Measurements from ENCODE around the gene RNF224.
A peak's percentile ranks its signal among the peaks of the same experiment; 100 is the strongest.

The RNF224 gene

GRCh38 chr9:137200311-137201204, 26.7 kb upstream of the RNF224 start, which contains the start of gene TPRN:
Gene TPRN, minus strand, starts transcription at chr9:137200741. Its CDS starts 30 bp downstream, at chr9:137200711.
- Histone ChIP-seq H3K4me3 (ENCODE audit: low read length) (peak within 1 kb of the TSS; percentile 66; the same call in 1 of the 2 replicates), H3K9me3 (ENCODE audit: control insufficient read depth, insufficient read depth, low read length) (no peaks in the 10 kb centered on the region), H3K27me3 (ENCODE audit: control insufficient read depth, insufficient read depth, low read length) (no peaks in the 10 kb centered on the region), H3K36me3 (ENCODE audit: control insufficient read depth, insufficient read depth, low read length) (peaks cover 3% of the 10 kb centered on the region; the same call in 1 of the 2 replicates), H3K27ac (ENCODE audit: low read length) (no peak within 1 kb of the TSS), H3K4me1 (ENCODE audit: control insufficient read depth, insufficient read depth, low read length) (peaks cover 8% of the 10 kb centered on the region)
- DNase-seq (ENCODE audit: low read depth, low spot score), result peak; percentile 94
- WGBS (ENCODE audit: insufficient coverage, insufficient read length), result no CpG with 5 or more reads among the region's 118 CpGs

GRCh38 chr9:137201205-137201868, 26.0 kb upstream of the RNF224 start:
- H3K36me3 ChIP-seq (ENCODE audit: control insufficient read depth, insufficient read depth, low read length), result peaks cover 3% of the 10 kb centered on the region; the same call in 1 of the 2 replicates
- no peaks in the 10 kb centered on the region for H3K9me3 ChIP-seq (ENCODE audit: control insufficient read depth, insufficient read depth, low read length)
- no CpG with 5 or more reads among the region's 23 CpGs for WGBS (ENCODE audit: insufficient coverage, insufficient read length)
- DNase-seq (ENCODE audit: low read depth, low spot score), result no peak
- H3K27me3 ChIP-seq (ENCODE audit: control insufficient read depth, insufficient read depth, low read length), result no peaks in the 10 kb centered on the region
- no peak overlapping the region for H3K27ac ChIP-seq (ENCODE audit: low read length)
- H3K4me3 ChIP-seq (ENCODE audit: low read length), result peak overlapping the region; percentile 39; the same call in 1 of the 2 replicates
- H3K4me1 ChIP-seq (ENCODE audit: control insufficient read depth, insufficient read depth, low read length), result peaks cover 10% of the 10 kb centered on the region

- no peak for DNase-seq (ENCODE audit: low read depth, low spot score)
- no CpG with 5 or more reads among the region's 8 CpGs for WGBS (ENCODE audit: insufficient coverage, insufficient read length)
- Histone ChIP-seq H3K4me1 (ENCODE audit: control insufficient read depth, insufficient read depth, low read length) (peaks cover 10% of the 10 kb centered on the region), H3K9me3 (ENCODE audit: control insufficient read depth, insufficient read depth, low read length) (no peaks in the 10 kb centered on the region), H3K27ac (ENCODE audit: low read length) (no peak overlapping the region), H3K36me3 (ENCODE audit: control insufficient read depth, insufficient read depth, low read length) (0 out of 2 replicates have a peak, but pooled peaks cover 3% of the 10 kb centered on the region), H3K27me3 (ENCODE audit: control insufficient read depth, insufficient read depth, low read length) (no peaks in the 10 kb centered on the region), H3K4me3 (ENCODE audit: low read length) (no peak overlapping the region)
Measured at GRCh38 chr9:137202966-137203365, 24.3 kb upstream of the RNF224 start.

- H3K27me3 ChIP-seq (ENCODE audit: control insufficient read depth, insufficient read depth, low read length), result no peaks in the 10 kb centered on the region
- DNase-seq (ENCODE audit: low read depth, low spot score), result no peak
- H3K36me3 ChIP-seq (ENCODE audit: control insufficient read depth, insufficient read depth, low read length), result 0 out of 2 replicates have a peak, but pooled peaks cover 3% of the 10 kb centered on the region
- peak overlapping the region; percentile 78 for H3K4me3 ChIP-seq (ENCODE audit: low read length)
- peaks cover 4% of the 10 kb centered on the region; the same call in 1 of the 2 replicates for H3K4me1 ChIP-seq (ENCODE audit: control insufficient read depth, insufficient read depth, low read length)
- WGBS (ENCODE audit: insufficient coverage, insufficient read length), result no CpG with 5 or more reads among the region's 21 CpGs
- no peaks in the 10 kb centered on the region for H3K9me3 ChIP-seq (ENCODE audit: control insufficient read depth, insufficient read depth, low read length)
- H3K27ac ChIP-seq (ENCODE audit: low read length), result no peak overlapping the region
Measured at GRCh38 chr9:137204731-137205125, 22.6 kb upstream of the RNF224 start.

- Histone ChIP-seq H3K4me3 (ENCODE audit: low read length) (peak within 1 kb of the TSS; percentile 78), H3K4me1 (ENCODE audit: control insufficient read depth, insufficient read depth, low read length) (peaks cover 4% of the 10 kb centered on the region; the same call in 1 of the 2 replicates), H3K27me3 (ENCODE audit: control insufficient read depth, insufficient read depth, low read length) (no peaks in the 10 kb centered on the region), H3K9me3 (ENCODE audit: control insufficient read depth, insufficient read depth, low read length) (no peaks in the 10 kb centered on the region), H3K27ac (ENCODE audit: low read length) (no peak within 1 kb of the TSS), H3K36me3 (ENCODE audit: control insufficient read depth, insufficient read depth, low read length) (0 out of 2 replicates have a peak, but pooled peaks cover 3% of the 10 kb centered on the region)
- DNase-seq (ENCODE audit: low read depth, low spot score), result no peak
- WGBS (ENCODE audit: insufficient coverage, insufficient read length), result no CpG with 5 or more reads among the region's 98 CpGs
Measured at GRCh38 chr9:137205126-137206069, 21.9 kb upstream of the RNF224 start, which contains the start of the genes NDOR1 and TMEM203. Gene NDOR1, plus strand, starts transcription at chr9:137205700. Its CDS starts 78 bp downstream, at chr9:137205778. Gene TMEM203, minus strand, starts transcription at chr9:137205648. Its CDS starts 234 bp downstream, at chr9:137205414.

GRCh38 chr9:137206602-137207001, 20.7 kb upstream of the RNF224 start:
- Histone ChIP-seq H3K4me3 (ENCODE audit: low read length) (no peak overlapping the region), H3K27ac (ENCODE audit: low read length) (no peak overlapping the region), H3K36me3 (ENCODE audit: control insufficient read depth, insufficient read depth, low read length) (0 out of 2 replicates have a peak, but pooled peaks cover 3% of the 10 kb centered on the region), H3K27me3 (ENCODE audit: control insufficient read depth, insufficient read depth, low read length) (no peaks in the 10 kb centered on the region), H3K9me3 (ENCODE audit: control insufficient read depth, insufficient read depth, low read length) (no peaks in the 10 kb centered on the region), H3K4me1 (ENCODE audit: control insufficient read depth, insufficient read depth, low read length) (peaks cover 2% of the 10 kb centered on the region; the same call in 1 of the 2 replicates)
- DNase-seq (ENCODE audit: low read depth, low spot score), result no peak
- WGBS (ENCODE audit: insufficient coverage, insufficient read length), result no CpG with 5 or more reads among the region's 7 CpGs

GRCh38 chr9:137211532-137211931, 15.8 kb upstream of the RNF224 start:
- WGBS (ENCODE audit: insufficient coverage, insufficient read length), result no CpG with 5 or more reads among the region's 13 CpGs
- H3K4me1 ChIP-seq (ENCODE audit: control insufficient read depth, insufficient read depth, low read length), result no peaks in the 10 kb centered on the region
- H3K36me3 ChIP-seq (ENCODE audit: control insufficient read depth, insufficient read depth, low read length), result peaks cover 14% of the 10 kb centered on the region
- no peaks in the 10 kb centered on the region for H3K27me3 ChIP-seq (ENCODE audit: control insufficient read depth, insufficient read depth, low read length)
- no peaks in the 10 kb centered on the region for H3K9me3 ChIP-seq (ENCODE audit: control insufficient read depth, insufficient read depth, low read length)
- no peak for DNase-seq (ENCODE audit: low read depth, low spot score)
- no peak overlapping the region for H3K27ac ChIP-seq (ENCODE audit: low read length)
- no peak overlapping the region for H3K4me3 ChIP-seq (ENCODE audit: low read length)

GRCh38 chr9:137212520-137212919, 14.8 kb upstream of the RNF224 start:
- no peak for DNase-seq (ENCODE audit: low read depth, low spot score)
- no peak overlapping the region for H3K27ac ChIP-seq (ENCODE audit: low read length)
- peaks cover 11% of the 10 kb centered on the region for H3K36me3 ChIP-seq (ENCODE audit: control insufficient read depth, insufficient read depth, low read length)
- no peaks in the 10 kb centered on the region for H3K9me3 ChIP-seq (ENCODE audit: control insufficient read depth, insufficient read depth, low read length)
- H3K4me3 ChIP-seq (ENCODE audit: low read length), result no peak overlapping the region
- no peaks in the 10 kb centered on the region for H3K27me3 ChIP-seq (ENCODE audit: control insufficient read depth, insufficient read depth, low read length)
- WGBS (ENCODE audit: insufficient coverage, insufficient read length), result no CpG with 5 or more reads among the region's 21 CpGs
- H3K4me1 ChIP-seq (ENCODE audit: control insufficient read depth, insufficient read depth, low read length), result peaks cover 1% of the 10 kb centered on the region; the same call in 1 of the 2 replicates

- Histone ChIP-seq H3K27ac (ENCODE audit: low read length) (no peak overlapping the region), H3K9me3 (ENCODE audit: control insufficient read depth, insufficient read depth, low read length) (no peaks in the 10 kb centered on the region), H3K4me1 (ENCODE audit: control insufficient read depth, insufficient read depth, low read length) (peaks cover 1% of the 10 kb centered on the region; the same call in 1 of the 2 replicates), H3K4me3 (ENCODE audit: low read length) (no peak overlapping the region), H3K36me3 (ENCODE audit: control insufficient read depth, insufficient read depth, low read length) (peaks cover 11% of the 10 kb centered on the region), H3K27me3 (ENCODE audit: control insufficient read depth, insufficient read depth, low read length) (no peaks in the 10 kb centered on the region)
- no CpG with 5 or more reads among the region's 49 CpGs for WGBS (ENCODE audit: insufficient coverage, insufficient read length)
- DNase-seq (ENCODE audit: low read depth, low spot score), result no peak
Measured at GRCh38 chr9:137213160-137214060, 13.9 kb upstream of the RNF224 start.

Data from iPS DF 6.9 (cell line).